ENCODE results near the gene ARHGAP27.

DNA sequence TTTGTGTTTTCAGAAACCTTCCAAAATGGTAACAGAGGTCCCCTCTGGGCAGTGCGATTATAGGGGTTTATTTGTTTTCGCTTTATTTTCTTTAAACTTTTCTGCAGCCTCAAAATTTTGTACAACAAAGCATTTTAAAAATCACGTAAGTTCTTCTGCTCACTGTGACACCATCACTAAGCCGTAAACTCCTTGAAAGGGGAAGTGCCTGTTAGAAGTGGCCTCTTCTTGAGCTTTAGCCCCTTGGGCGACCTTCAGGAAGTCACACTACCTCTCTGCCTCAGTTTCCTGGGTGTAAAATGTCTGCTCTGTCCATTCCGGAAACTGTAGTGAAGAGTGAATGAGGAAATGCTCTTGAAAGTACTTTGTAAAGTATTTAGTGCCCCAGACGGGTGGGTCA lies 26.6 kb downstream of the ARHGAP27 start:
- TF ChIP-seq, protein P1, sequence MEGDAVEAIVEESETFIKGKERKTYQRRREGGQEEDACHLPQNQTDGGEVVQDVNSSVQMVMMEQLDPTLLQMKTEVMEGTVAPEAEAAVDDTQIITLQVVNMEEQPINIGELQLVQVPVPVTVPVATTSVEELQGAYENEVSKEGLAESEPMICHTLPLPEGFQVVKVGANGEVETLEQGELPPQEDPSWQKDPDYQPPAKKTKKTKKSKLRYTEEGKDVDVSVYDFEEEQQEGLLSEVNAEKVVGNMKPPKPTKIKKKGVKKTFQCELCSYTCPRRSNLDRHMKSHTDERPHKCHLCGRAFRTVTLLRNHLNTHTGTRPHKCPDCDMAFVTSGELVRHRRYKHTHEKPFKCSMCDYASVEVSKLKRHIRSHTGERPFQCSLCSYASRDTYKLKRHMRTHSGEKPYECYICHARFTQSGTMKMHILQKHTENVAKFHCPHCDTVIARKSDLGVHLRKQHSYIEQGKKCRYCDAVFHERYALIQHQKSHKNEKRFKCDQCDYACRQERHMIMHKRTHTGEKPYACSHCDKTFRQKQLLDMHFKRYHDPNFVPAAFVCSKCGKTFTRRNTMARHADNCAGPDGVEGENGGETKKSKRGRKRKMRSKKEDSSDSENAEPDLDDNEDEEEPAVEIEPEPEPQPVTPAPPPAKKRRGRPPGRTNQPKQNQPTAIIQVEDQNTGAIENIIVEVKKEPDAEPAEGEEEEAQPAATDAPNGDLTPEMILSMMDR (conservative IDR thresholded peaks at IDR 0.05; ENCODE audit: low read depth, low read length) = no peak
- no peak for TF ChIP-seq EZH2 (IDR thresholded peaks at IDR 0.05; ENCODE audit: borderline replicate concordance, low read depth, low read length, poor library complexity, severe bottlenecking)
